ENCODE data around the gene ZNF688. TPM values are rescaled to one million over a fixed set of nuclear protein-coding genes. Genes with fewer than 3 reads are reported as not detected.
"Not testable (repeated sequence)": the region's sequence is repeated elsewhere in the genome, so short reads cannot be mapped to it uniquely, and the experiment has no call there.

Gene ZNF688
- total RNA-seq, 4 donors from 2014 or later = 9.9 to 33.0 (median 20.0) TPM

DNA sequence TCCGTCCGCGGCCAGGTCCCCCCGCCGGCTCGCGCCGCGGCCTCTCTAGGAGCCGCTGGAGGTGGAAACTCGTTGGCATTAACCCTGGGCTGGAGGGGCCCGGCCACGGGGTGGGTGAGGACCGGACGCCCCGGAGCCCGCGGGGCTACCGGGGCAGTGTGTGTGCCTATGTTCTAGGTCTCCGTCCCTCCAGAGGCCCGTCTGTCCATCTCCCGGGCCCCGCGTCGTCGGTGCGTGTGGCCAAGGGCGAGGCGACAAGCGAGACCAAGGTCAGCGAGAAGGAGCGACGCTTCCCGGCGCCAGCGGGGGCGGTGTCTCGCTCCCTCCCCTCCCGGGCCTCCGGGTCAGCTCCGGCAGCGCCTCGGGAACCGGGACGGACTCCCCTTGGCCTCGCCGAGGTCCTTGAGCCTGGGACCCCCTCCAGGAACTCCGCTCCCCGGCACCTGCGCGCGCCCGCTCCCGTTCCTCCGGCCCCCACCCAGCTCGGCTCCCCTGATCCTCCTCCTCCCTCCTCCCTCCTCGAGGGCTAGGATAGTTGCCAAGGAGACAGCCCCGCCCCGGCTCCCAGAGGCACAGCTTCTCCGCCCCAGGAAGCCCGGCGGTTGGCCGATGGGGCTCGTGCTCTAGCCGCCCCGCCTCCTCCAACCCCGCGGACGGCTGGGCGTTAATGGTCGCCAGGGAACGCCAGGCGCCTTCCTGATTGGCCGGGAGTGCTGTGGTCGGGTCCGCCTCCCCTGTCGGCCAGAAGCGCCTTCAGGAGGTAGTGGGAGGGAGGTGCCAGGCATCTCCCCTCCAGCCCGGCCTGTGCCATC is 44.5 kb downstream of the ZNF688 start:
- H3K9me3 ChIP-seq = no peaks in the 10 kb centered on the region
- WGBS = 0% methylated on average over 3 of the region's 79 CpGs
- peak overlapping the region; percentile 99 for H3K27ac ChIP-seq
- peak overlapping the region; percentile 90 for H3K4me3 ChIP-seq
- DNase-seq (ENCODE audit: low spot score in 2 of 2) = peak; percentile 99
- H3K27me3 ChIP-seq = no peaks in the 10 kb centered on the region
- TF ChIP-seq POLR2AphosphoS5 (IDR thresholded peaks at IDR 0.05) = peak in 2 of 3 donors; percentile 59
- peak; percentile 27 to 57 for TF ChIP-seq POLR2A (IDR thresholded peaks at IDR 0.05)
- TF ChIP-seq EP300 (IDR thresholded peaks at IDR 0.05) = no peak
- H3K4me1 ChIP-seq = peaks cover 34% of the 10 kb centered on the region
- H3K36me3 ChIP-seq = peaks cover 26% of the 10 kb centered on the region

DNA sequence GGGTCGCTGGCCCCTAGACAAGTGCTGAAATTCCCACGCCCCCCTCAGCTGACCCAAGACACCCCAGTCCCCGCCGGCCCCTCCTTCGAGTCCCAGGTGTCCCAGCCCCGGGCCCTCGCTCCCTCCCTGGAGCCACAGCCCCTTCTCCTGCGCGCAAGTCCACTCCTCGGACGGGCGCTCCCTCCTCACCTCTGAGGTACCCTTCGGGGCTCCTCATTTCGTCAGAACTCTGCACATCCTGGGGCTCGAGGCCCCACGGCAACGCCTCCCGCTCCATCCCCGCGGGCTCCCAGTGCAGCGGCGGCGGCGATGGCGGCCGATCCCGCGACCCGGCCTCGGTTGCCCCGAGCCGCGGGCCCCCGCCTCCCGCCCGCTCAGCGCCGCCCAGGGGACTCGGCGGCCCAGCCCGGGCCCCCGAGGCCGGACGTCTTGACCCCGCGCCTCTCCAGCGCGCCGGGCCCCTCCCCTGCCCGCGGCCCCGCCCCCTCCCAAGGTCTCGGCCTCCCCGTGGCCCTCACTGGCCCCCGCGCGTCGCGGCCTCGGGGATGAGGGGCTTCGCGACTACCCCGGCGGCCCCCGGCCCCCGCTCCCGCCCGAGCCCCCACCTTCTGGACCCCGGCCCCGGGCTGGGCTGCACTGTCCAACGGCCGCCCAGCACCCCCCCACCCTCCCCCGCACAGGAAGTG is 45.2 kb downstream of the ZNF688 start, which contains the start of gene ZNF768:
ZNF768 (minus strand) TSS at position 430 of the 686 bp plus-strand sequence; CDS start at position 277, 153 bp downstream.
- Histone ChIP-seq H3K27ac (peak within 1 kb of the TSS; percentile 99), H3K27me3 (no peaks in the 10 kb centered on the region), H3K36me3 (peaks cover 19% of the 10 kb centered on the region), H3K4me3 (peak within 1 kb of the TSS; percentile 90), H3K9me3 (no peaks in the 10 kb centered on the region), H3K4me1 (peaks cover 34% of the 10 kb centered on the region)
- TF ChIP-seq, protein P1, sequence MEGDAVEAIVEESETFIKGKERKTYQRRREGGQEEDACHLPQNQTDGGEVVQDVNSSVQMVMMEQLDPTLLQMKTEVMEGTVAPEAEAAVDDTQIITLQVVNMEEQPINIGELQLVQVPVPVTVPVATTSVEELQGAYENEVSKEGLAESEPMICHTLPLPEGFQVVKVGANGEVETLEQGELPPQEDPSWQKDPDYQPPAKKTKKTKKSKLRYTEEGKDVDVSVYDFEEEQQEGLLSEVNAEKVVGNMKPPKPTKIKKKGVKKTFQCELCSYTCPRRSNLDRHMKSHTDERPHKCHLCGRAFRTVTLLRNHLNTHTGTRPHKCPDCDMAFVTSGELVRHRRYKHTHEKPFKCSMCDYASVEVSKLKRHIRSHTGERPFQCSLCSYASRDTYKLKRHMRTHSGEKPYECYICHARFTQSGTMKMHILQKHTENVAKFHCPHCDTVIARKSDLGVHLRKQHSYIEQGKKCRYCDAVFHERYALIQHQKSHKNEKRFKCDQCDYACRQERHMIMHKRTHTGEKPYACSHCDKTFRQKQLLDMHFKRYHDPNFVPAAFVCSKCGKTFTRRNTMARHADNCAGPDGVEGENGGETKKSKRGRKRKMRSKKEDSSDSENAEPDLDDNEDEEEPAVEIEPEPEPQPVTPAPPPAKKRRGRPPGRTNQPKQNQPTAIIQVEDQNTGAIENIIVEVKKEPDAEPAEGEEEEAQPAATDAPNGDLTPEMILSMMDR (IDR thresholded peaks at IDR 0.05) = no peak
- TF ChIP-seq POLR2A (IDR thresholded peaks at IDR 0.05) (no peak), POLR2AphosphoS5 (IDR thresholded peaks at IDR 0.05) (no peak), EP300 (IDR thresholded peaks at IDR 0.05) (no peak)
- 0% methylated on average over 7 of the region's 73 CpGs for WGBS
- peak in 1 of 2 donors; percentile 88 for DNase-seq (ENCODE audit: low spot score in 2 of 2)

DNA sequence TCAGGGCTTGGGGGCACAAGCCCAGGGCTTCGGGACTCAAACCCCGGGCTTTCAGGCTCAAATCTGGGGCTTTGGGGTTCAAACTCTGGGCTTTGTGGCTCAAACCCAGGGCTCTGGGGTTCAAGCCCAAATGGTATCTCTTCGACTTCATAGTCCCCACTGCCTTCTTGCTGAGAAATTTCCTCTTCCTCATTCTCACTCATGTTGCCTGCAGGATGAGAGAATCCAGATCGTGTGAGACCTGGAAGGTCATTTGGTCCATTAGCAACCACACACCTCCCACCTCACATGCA is 45.7 kb downstream of the ZNF688 start:
- Histone ChIP-seq H3K4me3 (peak overlapping the region; percentile 90), H3K27me3 (no peaks in the 10 kb centered on the region), H3K36me3 (peaks cover 14% of the 10 kb centered on the region), H3K4me1 (peaks cover 34% of the 10 kb centered on the region), H3K9me3 (no peaks in the 10 kb centered on the region), H3K27ac (peak overlapping the region; percentile 99)
- WGBS = 21% methylated on average over 2 of the region's 4 CpGs
- TF ChIP-seq POLR2A (IDR thresholded peaks at IDR 0.05) (no peak), POLR2AphosphoS5 (IDR thresholded peaks at IDR 0.05) (no peak), EP300 (IDR thresholded peaks at IDR 0.05) (no peak)
- TF ChIP-seq, protein P1 (IDR thresholded peaks at IDR 0.05) = no peak
- DNase-seq (ENCODE audit: low spot score in 2 of 2) = no peak

DNA sequence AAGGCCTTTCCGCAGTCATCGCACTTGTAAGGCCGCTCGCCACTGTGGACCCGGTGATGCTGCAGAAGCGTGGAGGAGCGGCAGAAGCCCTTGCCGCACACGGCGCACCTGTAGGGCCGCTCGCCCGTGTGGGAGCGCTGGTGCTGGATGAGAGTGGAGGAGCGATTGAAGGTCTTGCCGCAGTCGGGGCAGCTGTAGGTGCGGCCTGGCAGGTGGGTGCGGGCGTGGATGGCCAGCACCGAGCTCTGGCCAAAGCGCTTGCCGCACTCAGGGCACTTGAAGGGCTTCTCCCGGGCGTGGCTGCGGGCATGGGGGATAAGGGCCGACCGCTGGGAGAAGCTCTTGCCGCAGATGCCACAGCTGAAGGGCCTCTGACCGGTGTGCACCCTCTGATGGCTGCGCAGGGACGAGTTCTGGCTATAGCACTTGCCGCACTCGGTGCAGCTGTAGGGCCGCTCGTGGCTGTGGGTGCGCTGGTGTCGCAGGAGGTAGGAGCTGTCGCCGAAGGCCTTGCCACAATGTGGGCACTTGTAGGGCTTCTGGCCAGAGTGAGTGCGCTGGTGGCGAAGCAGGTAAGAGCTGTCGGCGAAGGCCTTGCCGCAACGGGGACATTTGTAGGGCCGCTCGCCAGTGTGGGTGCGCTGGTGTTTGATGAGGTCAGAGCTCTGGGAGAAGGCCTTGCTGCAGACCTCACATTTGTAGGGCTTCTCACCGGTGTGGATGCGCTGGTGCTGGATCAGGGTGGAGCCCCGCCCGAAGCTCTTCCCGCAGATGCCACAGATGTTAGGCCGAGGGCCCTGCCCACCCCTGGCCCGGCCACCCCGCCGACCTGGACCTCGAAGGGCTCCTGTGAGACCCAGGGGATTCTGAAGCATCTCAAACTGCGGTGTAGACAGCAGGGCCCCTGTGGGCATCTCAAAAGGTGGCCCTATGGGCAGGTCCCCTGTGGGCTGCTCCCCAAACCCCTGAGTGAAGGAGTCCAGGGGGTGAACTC is 46.6 kb downstream of the ZNF688 start:
- no peak overlapping the region for H3K4me3 ChIP-seq
- H3K27ac ChIP-seq = no peak overlapping the region
- 95% methylated on average over 46 of the region's 60 CpGs for WGBS
- H3K27me3 ChIP-seq = no peaks in the 10 kb centered on the region
- H3K36me3 ChIP-seq = peaks cover 11% of the 10 kb centered on the region
- peaks cover 32% of the 10 kb centered on the region for H3K4me1 ChIP-seq
- no peak for DNase-seq (ENCODE audit: low spot score in 2 of 2)
- no peaks in the 10 kb centered on the region for H3K9me3 ChIP-seq
- TF ChIP-seq, protein P1 (IDR thresholded peaks at IDR 0.05) = no peak

DNA sequence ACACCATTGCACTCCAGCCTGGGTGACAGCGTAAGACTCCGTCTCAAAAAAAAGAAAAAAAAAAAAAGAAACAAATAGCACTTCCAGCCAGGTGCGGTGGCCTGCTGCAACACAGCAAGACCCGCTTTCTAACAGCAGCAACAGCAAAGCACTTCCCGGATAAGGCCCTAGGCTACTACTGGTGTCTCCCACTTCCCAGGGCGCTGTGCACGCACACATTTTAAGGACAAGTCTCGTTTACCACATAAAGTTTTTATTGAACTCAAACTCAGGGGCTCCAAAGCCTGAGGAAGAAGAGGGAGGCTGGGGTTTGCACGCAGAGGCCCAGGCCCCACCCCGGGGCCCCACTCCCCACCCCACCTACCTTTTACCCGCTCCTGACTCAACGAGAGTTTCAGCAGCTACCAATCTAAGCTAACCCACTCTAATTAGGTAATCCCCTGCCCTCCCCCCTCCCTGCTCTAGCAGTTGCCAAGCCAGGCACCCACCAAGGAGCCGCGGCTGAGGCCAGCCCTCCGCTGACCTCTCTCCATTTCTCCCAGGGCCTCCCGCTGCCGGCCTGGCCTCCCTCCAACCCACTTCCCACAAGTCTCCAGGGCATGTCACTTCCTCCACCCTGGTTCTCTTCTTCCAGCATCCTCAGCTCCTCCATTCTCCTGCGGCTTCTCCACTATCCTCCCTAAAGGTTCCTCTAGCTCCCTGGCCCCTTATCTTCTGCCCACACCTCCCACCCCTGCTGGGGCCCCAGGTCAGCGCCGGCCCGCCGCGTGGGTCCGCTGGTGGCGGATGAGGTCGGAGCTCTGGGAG is 47.5 kb downstream of the ZNF688 start:
- H3K4me1 ChIP-seq = peaks cover 26% of the 10 kb centered on the region
- 74% methylated on average over 26 of the region's 26 CpGs for WGBS
- no peaks in the 10 kb centered on the region for H3K9me3 ChIP-seq
- no peaks in the 10 kb centered on the region for H3K27me3 ChIP-seq
- H3K27ac ChIP-seq = no peak overlapping the region
- no peak for DNase-seq (ENCODE audit: low spot score in 2 of 2)
- no peak overlapping the region for H3K4me3 ChIP-seq
- H3K36me3 ChIP-seq = peaks cover 11% of the 10 kb centered on the region
- TF ChIP-seq POLR2AphosphoS5 (IDR thresholded peaks at IDR 0.05) = no peak
- TF ChIP-seq, protein P1 (IDR thresholded peaks at IDR 0.05) = no peak
- no peak for TF ChIP-seq EP300 (IDR thresholded peaks at IDR 0.05)
- no peak for TF ChIP-seq POLR2A (IDR thresholded peaks at IDR 0.05)

DNA sequence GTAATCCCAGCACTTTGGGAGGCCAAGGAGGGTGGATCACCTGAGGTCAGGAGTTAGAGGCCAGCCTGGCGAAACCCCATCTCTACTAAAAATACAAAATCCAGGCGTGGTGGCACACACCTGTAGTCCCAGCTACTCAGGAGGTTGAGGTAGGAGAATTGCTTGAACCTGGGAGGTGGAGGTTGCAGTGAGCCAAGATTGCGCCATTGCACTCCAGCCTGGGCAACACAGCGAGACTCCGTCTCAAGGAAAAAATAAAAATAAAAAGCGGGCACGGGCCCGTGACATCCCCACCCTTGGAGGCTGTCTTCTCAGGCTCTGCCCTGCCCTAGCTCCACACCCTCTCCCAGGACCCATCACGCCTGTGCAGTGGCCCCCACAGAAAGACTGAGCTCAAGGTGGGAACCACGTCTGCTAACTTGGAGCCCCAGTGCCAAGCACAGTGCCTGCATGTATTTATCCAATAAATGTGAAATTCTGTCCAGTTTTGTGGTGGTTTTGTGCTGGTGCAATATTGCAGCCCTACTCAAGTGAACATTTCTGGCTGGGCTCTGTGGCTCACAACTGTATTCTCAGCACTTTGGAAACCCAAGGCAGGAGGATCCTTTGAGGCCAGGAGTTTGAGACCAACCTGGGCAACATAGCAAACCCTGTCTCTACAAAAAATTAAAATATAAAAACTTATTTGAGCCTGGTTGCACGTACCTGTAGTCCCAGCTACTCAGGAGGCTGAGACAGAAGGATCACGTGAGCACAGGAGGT is 48.6 kb downstream of the ZNF688 start:
- H3K27me3 ChIP-seq; H3K27ac ChIP-seq; DNase-seq (ENCODE audit: low spot score in 2 of 2); H3K4me3 ChIP-seq; H3K9me3 ChIP-seq: not testable (repeated sequence)
- whole genome bisulfite sequencing = 89% methylated on average over 12 of the region's 12 CpGs
- Histone ChIP-seq H3K4me1 (peaks cover 15% of the 10 kb centered on the region), H3K36me3 (peaks cover 11% of the 10 kb centered on the region)

Measured in suprapubic skin (tissue), 4 donors.